Tibial artery (tissue), 4 donors: Measurements from ENCODE around the gene C11orf91.

Source experiments
- DNase-seq, 2 donors: peaks; one replicate each; pipeline ENCODE4 v3.0.0-alpha.2; 2019
- H3K27ac ChIP-seq, 2 donors: fragments of 200-600 bp; sonication (generic) in 1 of 2; 1 replicate in 1 of 2; 2 replicates in 1 of 2; pipeline ENCODE4 v1.5.1; 2018 to 2019; ENCODE audit warnings: mild to moderate bottlenecking in 1 of 2
- H3K27me3 ChIP-seq, 2 donors: fragments of 200-600 bp; sonication (generic) in 1 of 2; one replicate each; pipeline versions ENCODE4 v1.5.1 to v1.6.0; 2016 to 2019
- H3K36me3 ChIP-seq, 3 donors: fragments of 200-600 bp; sonication (generic) in 2 of 3; one replicate each; pipeline ENCODE4 v1.5.1; 2016 to 2019; ENCODE audit warnings: mild to moderate bottlenecking in 2 of 3
- H3K4me1 ChIP-seq, 4 donors: fragments of 200-600 bp; sonication (generic) in 2 of 4; 1 replicate in 3 of 4; 2 replicates in 1 of 4; pipeline ENCODE4 v1.5.1; 2016 to 2019
- H3K4me3 ChIP-seq, 2 donors: fragments of 200-600 bp; sonication (generic) in 1 of 2; 1 replicate in 1 of 2; 2 replicates in 1 of 2; pipeline ENCODE4 v1.5.1; 2018 to 2019; ENCODE audit warnings: mild to moderate bottlenecking in 2 of 2
- H3K9me3 ChIP-seq, 3 donors: fragments of 200-600 bp; sonication (generic) in 1 of 3; one replicate each; pipeline ENCODE4 v1.5.1; 2016 to 2019
- intact Hi-C: fragments of 100-400 bp; cut with DNase I; formaldehyde crosslinking; loops from one replicate; pipeline ENCODE4 v1.15.0; 2023; ENCODE audit warnings: low total_unique reads
- TF ChIP-seq, protein P1 (sequence below), 2 experiments: fragments of 200-600 bp in 1 of 2; fragments of 450-650 bp in 1 of 2; IDR thresholded peaks; one replicate each; pipeline ENCODE4 v1.5.1; 2017 to 2019; ENCODE audit warnings: antibody characterized with exemption in 2 of 2, mild to moderate bottlenecking in 1 of 2, moderate library complexity in 1 of 2

The C11orf91 gene

DNA sequence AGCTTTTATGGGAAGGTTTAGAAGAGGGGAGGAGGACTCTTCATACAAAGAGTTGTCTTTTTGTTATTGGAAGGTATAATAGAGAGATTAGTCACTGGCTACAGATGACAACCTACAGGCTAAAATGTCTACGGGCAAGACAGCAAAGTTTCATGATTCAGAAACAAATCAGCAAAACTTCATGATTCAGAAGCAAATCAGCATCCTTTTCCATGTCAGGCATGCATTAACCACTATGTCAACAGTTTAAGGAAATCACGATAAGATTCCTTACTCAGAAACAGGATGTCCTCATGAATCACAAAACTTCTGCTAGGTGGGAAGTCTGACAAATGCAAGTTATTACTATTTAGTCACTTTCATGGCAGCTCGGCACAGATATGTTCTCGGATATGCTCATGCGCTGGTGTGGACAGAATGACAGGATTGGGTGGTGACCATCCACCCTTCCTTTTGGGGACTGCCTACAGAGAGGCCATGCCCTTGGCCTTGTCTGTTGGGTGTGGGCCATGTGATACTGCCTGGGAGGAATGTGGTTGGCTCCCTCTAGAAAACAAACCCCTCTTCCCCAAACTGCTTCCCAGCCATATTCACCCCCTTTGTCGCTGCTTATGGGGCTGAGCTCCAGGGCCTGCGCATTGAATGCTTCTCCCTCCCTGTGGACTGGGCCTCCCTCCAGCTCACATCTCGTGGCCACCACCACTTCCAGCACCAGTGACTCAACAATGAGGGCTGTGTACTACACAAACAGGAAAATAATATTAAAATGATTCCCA, 10.1 kb downstream of the C11orf91 start:
- Histone ChIP-seq H3K27ac (peak overlapping the region; percentile 71 to 77), H3K4me3 (no peak overlapping the region)
- TF ChIP-seq, protein P1, sequence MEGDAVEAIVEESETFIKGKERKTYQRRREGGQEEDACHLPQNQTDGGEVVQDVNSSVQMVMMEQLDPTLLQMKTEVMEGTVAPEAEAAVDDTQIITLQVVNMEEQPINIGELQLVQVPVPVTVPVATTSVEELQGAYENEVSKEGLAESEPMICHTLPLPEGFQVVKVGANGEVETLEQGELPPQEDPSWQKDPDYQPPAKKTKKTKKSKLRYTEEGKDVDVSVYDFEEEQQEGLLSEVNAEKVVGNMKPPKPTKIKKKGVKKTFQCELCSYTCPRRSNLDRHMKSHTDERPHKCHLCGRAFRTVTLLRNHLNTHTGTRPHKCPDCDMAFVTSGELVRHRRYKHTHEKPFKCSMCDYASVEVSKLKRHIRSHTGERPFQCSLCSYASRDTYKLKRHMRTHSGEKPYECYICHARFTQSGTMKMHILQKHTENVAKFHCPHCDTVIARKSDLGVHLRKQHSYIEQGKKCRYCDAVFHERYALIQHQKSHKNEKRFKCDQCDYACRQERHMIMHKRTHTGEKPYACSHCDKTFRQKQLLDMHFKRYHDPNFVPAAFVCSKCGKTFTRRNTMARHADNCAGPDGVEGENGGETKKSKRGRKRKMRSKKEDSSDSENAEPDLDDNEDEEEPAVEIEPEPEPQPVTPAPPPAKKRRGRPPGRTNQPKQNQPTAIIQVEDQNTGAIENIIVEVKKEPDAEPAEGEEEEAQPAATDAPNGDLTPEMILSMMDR (IDR thresholded peaks at IDR 0.05), result no peak

DNA sequence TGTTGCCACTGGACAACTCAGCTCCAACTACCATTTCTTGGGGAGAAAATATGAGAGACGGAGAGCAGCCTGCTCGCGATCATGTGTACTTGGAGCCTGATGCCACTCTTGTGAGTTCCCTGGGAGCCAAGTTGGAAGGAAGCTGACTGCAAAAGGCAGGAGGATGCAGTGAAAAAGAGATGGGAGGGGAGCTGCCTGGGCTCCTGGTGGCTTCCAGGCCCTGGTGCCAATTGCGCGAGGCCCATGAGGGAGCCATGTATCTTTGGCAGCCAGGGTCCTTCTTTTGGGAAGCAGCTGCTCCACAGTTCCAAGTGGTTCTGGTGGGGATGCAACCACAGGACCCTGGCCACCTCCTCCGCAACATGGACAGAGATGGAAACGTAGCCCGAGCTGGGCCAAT, 11.1 kb downstream of the C11orf91 start:
- peak overlapping the region; percentile 71 to 77 for H3K27ac ChIP-seq
- H3K4me1 ChIP-seq, result peaks cover 0 to 42% (median 26%) of the 10 kb centered on the region in 4 donors

More for the DNA sequence above, 10.1 kb downstream of the C11orf91 start:
- Histone ChIP-seq H3K9me3 (no peaks in the 10 kb centered on the region), H3K4me1 (peaks cover 0 to 42% (median 26%) of the 10 kb centered on the region in 4 donors), H3K36me3 (no peaks in the 10 kb centered on the region), H3K27me3 (no peaks in the 10 kb centered on the region)
- DNase-seq, result peak; percentile 88 to 89
- intact Hi-C loops, result no loop called here

DNA sequence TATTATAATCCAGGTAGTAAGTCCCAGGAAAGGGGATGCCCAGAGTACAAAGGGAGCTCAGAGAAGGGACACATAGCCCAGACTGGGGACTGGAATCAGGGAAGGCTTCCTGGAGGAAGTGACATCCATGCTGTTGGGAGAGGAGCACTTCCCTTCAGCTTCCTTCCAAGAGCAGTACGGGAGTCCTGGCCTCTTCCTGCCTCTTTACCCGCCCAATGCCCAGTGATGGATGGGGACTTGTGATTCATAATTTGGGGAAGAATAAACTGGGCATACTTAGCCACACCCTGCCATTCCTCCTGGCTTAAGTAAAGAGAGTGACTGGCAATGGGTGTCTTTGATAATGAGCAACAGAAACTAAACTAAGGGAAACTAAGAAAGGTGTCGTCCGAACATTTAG, 11.5 kb downstream of the C11orf91 start:
- peak overlapping the region in 1 of 2 donors; percentile 71 for H3K27ac ChIP-seq
- no peak overlapping the region for H3K4me3 ChIP-seq
- TF ChIP-seq, protein P1 (IDR thresholded peaks at IDR 0.05), result no peak
- no peaks in the 10 kb centered on the region for H3K27me3 ChIP-seq
- no peaks in the 10 kb centered on the region for H3K9me3 ChIP-seq
- H3K4me1 ChIP-seq, result peaks cover 0 to 42% (median 26%) of the 10 kb centered on the region in 4 donors
- no peak for DNase-seq
- H3K36me3 ChIP-seq, result no peaks in the 10 kb centered on the region
- intact Hi-C loops, result loop anchor here (10.0 kb wide), 1 partner anchor 324 kb away; no protein-coding TSS in a partner anchor

More for the DNA sequence above, 11.1 kb downstream of the C11orf91 start:
- Histone ChIP-seq H3K36me3 (no peaks in the 10 kb centered on the region), H3K9me3 (no peaks in the 10 kb centered on the region), H3K27me3 (no peaks in the 10 kb centered on the region), H3K4me3 (no peak overlapping the region)
- TF ChIP-seq, protein P1 (IDR thresholded peaks at IDR 0.05), result no peak
- intact Hi-C loops, result loop anchor here (10.0 kb wide), 1 partner anchor 325 kb away; no protein-coding TSS in a partner anchor
- no peak for DNase-seq

DNA sequence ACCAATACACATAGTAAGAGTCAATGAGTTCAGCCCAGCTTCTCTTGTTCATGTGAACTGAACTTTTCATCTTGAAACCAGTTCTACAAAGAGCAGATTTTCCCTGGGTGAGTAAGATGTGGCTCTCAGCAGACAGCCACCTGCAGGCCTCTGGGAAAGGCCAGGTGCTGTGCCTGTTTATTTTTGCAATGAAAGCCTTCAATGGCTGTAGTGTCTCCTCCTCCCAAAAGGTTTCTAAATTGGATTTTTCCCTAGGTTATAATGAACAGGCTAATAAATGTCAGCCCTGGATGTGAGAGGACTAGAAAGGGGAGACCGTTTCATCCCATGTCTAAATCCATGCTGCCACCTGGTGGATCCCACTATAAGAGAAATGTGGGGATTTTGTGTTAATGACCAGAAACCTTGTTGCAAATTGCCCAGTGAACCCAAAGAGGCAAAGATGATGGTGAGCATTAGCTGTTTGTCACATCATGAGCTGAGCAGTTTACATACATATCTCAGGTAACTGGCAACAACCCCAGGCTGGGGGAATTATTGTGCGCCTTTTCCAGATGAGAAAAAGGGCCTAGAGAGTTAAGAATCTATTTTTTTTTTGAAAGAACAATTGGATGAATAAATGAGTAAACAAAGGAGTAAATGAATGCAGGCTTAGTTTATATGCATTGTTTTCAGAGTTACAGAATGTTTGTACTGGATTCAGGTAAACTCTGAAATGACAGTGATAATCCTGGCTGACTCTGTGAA, 12.7 kb downstream of the C11orf91 start:
- Histone ChIP-seq H3K9me3 (no peaks in the 10 kb centered on the region), H3K4me3 (no peak overlapping the region), H3K27ac (no peak overlapping the region), H3K36me3 (no peaks in the 10 kb centered on the region), H3K27me3 (peaks cover 0 to 9% of the 10 kb centered on the region in 2 donors), H3K4me1 (peaks cover 0 to 35% (median 24%) of the 10 kb centered on the region in 4 donors)
- intact Hi-C loops, result loop anchor here (10.0 kb wide), 1 partner anchor 323 kb away; no protein-coding TSS in a partner anchor
- TF ChIP-seq, protein P1 (IDR thresholded peaks at IDR 0.05), result peak; percentile 44 to 47
- peak in 1 of 2 donors; percentile 44 for DNase-seq

DNA sequence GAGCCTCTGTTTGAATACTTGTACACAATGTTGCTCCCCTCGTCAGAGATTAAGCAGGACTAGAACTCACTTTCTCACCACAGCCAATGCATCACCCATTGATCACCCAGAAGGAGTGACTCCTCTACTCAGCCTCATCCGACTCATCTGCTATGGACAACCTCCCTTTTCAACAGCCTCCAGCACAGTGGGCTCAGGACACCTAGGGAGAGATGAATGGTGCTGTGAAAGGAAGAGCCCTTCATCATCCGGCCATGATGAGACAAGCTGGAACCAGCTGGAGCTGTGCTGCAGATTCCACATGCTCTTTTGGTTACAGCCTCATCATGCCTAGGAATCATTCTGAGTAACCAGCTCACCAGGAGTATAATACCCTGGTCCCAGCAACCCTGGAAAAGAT, 15.5 kb downstream of the C11orf91 start:
- no peak for DNase-seq
- no peak overlapping the region for H3K27ac ChIP-seq
- no peak overlapping the region for H3K4me3 ChIP-seq
- H3K4me1 ChIP-seq, result peaks cover 0 to 7% (median 0%) of the 10 kb centered on the region in 4 donors
- no peaks in the 10 kb centered on the region for H3K9me3 ChIP-seq
- TF ChIP-seq, protein P1 (IDR thresholded peaks at IDR 0.05), result no peak
- intact Hi-C loops, result loop anchor here (10.0 kb wide), 1 partner anchor 320 kb away; no protein-coding TSS in a partner anchor
- no peaks in the 10 kb centered on the region for H3K36me3 ChIP-seq
- peaks cover 0 to 13% of the 10 kb centered on the region in 2 donors for H3K27me3 ChIP-seq
